Amniotic epithelial cell (primary cell): ENCODE results near the gene IFITM1.
"Not testable (repeated sequence)": the region's sequence is repeated elsewhere in the genome, so short reads cannot be mapped to it uniquely, and the experiment has no call there.

Experiments used
- DNase-seq: peaks from one replicate; pipeline ENCODE4 v3.0.0-alpha.2; 2010; ENCODE audit warnings: low read depth

IFITM1 gene

GRCh38 chr11:313787-314553 is at the start of gene IFITM1:
Gene IFITM1, plus strand, starts transcription at chr11:314040. Its CDS starts 131 bp downstream, at chr11:314171.
- DNase-seq = peak; percentile 82

DNA sequence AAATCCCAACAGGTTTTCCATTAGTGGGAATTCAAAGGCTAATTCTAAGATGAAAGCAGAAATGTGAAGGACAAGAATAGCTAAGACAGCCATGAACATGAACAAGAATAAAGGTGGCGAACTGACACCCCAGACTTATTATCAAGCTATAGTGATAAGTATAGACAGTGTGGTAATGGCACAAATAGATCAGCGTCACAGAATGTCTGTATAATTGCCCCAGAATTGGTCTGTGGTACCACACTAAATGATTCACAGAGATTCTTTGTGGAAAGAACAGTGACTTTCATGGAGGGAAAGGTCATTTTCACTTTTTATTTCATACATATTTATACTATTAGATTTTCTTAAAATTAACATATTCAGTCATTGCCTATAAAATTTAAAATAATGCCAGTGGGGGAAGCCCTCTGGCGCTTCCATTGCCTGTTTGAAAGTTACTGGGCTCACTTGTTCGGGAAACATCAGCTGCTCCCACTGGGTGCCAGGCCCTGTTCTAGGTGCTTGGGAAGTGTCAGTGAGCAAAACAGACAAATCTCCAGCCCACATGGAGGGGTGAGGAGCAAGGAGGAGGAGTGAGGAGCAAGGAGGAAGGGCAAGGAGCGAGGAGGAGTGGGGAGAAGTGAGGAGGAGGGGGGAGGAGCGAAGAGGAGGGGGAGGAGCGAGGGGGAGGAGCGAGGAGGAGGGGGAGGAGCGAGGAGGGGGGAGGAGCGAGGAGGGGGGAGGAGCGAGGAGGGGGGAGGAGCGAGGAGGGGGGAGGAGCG is 47.0 kb upstream of the IFITM1 start:
- DNase-seq = no peak

DNA sequence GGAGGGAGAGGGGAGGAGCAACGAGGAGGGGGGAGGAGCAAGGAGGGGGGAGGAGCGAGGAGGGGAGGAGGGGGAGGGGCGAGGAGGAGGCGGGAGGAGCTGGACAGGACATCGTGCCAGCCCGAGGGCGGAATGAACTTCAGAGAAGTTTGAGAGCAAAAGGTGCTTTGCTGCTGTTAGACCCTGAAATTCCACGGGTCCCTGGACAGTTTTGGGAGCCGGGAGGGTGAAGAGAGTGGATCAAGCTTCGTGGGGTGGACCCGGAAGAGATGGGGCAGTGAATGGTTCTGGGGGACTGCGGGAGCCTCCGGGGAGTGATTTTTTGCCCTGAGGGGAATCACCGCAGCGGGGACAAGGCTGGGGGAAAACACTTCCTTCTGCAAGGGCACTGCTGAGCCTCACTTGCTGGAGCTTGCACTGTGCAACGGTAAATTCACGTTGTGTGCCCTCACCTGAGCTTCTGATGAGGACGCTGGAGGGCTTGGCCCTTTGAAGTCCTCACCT is 46.3 kb upstream of the IFITM1 start:
- no peak for DNase-seq

DNA sequence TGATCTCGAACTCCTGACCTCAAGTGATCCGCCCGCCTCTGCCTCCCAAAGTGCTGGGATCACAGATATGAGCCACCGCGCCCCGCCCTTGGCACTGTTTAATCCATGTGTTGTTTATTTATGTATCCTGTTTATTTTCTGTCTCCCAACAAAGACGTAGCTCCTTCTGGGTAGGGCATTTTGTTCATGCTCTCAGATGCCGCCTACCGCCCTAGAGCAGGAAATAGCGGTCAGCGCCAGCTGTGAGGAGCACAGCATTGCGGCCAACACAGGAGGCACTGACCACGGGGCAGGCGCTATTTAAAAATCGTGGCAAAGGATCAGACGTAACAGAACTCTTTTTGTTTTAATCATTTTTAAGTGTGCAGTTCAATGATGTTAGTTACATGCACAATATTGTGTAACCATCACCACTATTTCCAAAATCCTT is 45.1 kb upstream of the IFITM1 start:
- DNase-seq = not testable (repeated sequence)

DNA sequence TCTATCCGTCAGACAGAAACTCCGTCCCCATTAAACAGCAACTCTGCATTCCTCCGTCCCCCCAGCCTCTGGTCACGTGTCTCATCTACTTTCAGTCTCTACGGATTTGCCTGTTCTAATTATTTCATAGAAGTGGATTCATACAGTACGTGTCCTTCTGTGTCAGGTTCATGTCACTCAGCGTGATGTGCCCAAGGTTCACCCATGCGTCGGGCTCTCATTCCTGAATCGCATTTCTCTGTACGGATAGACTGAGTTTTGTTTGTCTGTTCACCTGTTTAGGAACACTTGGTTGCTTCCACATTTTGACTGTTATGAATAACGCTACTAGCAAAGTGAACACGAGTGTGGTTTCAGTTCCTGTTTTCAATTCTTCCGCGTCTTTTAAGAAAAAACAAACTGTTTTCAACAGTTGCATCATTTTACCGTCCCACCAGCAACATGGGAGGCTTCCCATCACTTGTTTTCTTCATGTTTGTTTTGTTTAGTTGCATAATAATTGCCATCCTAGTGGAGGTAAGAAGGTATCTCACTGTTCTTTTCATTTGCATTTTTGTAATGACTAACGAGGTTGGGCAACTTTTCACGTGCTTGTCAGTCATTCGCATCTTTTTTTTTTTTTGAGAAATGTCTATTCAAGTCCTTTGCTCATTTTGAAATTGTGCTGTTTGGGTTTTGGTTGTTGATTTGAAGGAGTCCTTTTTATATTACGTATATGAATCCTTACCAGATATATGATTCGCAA is 44.5 kb upstream of the IFITM1 start:
- peak; percentile 47 for DNase-seq

GRCh38 chr11:270451-271318 is 43.2 kb upstream of the IFITM1 start:
- no peak for DNase-seq

- DNase-seq = no peak
Measured at GRCh38 chr11:271319-271715, 42.5 kb upstream of the IFITM1 start.

- no peak for DNase-seq
Measured at GRCh38 chr11:272195-272930, 41.5 kb upstream of the IFITM1 start.

DNA sequence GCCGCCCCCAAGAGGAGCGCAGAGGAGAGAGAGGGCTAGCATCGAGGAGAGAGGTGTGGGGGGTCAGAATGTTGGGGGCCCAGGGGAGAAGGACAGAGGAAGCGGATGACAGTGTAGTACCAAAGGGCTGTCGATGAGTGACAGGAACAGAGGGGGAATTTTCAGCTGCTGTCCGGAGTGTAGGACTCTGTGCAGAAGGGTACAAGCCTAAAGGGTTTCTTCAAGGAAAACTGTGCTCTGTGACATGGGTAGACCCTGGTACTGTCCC is 41.0 kb upstream of the IFITM1 start:
- no peak for DNase-seq

- no peak for DNase-seq
Measured at GRCh38 chr11:276219-276618, 37.6 kb upstream of the IFITM1 start.

DNA sequence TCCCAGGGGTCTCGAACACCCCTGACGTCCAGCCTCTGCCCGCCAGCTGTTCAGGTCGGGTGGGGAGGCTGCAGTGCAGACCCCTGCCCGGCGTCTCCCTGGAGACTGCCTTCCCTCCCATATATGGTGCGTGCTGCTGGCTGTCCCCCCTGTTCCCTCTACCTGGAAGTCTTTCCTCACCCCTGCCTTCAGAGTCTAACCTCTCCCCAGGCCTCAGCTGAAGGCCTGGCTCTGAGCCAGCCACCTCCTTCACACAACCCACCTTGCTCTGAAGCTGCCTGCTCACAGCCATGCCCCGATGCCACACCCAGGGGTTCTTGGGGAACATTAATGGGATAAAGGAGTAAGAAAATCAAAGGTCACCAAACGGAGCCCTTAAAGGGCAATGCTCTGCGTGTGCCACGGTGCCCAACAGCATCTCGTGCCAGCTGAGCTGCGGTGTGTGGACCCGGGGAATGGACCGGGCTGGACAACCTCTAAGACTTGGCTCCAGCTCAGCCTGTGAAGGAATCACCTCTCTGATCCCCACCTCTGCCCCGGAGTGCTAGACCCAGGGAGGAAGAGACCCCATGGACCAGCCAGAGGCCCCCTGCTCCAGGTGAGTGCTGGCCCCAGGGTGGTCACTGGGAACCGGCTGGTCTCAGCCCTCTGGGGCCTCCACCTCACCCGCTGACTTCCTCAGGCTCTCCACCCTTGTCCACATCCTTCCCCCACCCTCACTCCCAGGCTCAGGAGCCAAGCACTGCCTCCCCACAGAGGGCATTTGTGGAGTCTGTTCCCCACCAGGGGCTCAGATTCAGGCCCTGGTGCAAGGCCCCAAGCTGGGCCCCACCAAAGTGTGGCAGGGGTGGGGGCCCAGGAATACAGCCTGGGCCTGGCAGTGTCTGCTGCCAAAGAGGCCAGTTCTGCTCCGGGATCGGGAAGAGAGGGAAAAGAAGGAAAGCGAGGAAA is 35.6 kb upstream of the IFITM1 start, which contains the start of gene NLRP6:
Gene NLRP6 (plus strand): TSS at position 407 of the 951 bp plus-strand sequence. CDS start 163 bp downstream, at position 570.
- DNase-seq = no peak

DNA sequence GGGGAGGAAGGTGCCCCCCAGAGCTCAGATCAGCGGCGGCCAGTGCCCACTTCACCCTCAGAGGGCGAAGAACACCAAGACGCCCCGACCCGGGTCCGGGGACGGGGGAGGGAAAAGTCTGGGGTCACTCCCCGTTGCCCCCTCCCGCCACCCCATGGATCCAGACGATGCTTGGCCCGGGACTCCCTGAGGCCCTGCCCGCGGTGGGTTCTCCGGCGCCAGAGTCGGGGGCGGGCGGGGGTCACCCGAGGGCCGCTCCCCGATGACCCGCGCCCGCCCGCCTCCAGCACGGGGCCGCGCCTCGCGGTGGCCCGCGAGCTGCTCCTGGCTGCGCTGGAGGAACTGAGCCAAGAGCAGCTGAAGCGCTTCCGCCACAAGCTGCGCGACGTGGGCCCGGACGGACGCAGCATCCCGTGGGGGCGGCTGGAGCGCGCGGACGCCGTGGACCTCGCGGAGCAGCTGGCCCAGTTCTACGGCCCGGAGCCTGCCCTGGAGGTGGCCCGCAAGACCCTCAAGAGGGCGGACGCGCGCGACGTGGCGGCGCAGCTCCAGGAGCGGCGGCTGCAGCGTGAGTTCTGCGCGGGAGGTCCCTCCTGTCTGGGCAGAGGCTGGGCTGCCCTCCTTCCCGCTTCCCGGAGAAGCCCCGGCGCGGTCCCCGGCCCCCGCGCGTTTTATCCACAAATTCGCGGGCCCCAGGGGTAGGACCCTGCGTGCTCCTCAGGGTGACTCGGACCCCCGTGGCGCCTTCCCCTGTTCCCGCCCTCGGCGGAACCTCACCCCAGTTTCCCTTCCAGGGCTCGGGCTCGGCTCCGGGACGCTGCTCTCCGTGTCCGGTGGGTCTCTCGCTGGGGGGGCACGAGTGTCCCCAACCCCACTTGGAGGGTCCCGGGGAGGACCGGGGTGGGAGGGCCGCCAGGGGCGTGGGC is 34.5 kb upstream of the IFITM1 start:
- DNase-seq = no peak

DNA sequence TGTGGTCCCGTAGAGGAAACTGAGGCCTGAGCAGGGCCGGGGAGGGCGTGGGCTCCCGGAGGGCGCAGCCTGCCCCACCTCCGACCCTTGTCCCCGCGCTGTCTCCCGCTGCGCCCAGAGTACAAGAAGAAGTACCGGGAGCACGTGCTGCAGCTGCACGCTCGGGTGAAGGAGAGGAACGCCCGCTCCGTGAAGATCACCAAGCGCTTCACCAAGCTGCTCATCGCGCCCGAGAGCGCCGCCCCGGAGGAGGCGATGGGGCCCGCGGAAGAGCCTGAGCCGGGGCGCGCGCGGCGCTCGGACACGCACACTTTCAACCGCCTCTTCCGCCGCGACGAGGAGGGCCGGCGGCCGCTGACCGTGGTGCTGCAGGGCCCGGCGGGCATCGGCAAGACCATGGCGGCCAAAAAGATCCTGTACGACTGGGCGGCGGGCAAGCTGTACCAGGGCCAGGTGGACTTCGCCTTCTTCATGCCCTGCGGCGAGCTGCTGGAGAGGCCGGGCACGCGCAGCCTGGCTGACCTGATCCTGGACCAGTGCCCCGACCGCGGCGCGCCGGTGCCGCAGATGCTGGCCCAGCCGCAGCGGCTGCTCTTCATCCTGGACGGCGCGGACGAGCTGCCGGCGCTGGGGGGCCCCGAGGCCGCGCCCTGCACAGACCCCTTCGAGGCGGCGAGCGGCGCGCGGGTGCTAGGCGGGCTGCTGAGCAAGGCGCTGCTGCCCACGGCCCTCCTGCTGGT is 33.7 kb upstream of the IFITM1 start:
- DNase-seq = peak; percentile 21

DNA sequence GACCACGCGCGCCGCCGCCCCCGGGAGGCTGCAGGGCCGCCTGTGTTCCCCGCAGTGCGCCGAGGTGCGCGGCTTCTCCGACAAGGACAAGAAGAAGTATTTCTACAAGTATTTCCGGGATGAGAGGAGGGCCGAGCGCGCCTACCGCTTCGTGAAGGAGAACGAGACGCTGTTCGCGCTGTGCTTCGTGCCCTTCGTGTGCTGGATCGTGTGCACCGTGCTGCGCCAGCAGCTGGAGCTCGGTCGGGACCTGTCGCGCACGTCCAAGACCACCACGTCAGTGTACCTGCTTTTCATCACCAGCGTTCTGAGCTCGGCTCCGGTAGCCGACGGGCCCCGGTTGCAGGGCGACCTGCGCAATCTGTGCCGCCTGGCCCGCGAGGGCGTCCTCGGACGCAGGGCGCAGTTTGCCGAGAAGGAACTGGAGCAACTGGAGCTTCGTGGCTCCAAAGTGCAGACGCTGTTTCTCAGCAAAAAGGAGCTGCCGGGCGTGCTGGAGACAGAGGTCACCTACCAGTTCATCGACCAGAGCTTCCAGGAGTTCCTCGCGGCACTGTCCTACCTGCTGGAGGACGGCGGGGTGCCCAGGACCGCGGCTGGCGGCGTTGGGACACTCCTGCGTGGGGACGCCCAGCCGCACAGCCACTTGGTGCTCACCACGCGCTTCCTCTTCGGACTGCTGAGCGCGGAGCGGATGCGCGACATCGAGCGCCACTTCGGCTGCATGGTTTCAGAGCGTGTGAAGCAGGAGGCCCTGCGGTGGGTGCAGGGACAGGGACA is 32.9 kb upstream of the IFITM1 start:
- no peak for DNase-seq

DNA sequence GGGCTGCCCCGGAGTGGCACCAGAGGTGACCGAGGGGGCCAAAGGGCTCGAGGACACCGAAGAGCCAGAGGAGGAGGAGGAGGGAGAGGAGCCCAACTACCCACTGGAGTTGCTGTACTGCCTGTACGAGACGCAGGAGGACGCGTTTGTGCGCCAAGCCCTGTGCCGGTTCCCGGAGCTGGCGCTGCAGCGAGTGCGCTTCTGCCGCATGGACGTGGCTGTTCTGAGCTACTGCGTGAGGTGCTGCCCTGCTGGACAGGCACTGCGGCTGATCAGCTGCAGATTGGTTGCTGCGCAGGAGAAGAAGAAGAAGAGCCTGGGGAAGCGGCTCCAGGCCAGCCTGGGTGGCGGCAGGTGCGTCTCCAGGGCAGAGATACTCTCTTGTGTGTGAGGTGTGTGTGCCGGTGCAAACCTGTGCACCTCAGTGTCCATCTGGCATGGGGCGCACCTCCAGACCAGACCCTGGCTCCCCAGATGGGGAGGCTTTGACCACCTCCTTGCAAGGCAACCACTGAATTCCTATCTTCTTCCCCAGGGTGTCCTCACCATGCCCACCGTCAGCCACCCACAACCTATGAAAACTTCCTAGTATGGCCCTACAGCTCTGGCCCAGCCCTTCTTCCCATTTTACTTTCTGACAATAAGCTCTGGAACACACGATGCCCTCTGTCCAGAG is 32.2 kb upstream of the IFITM1 start:
- DNase-seq = no peak

GRCh38 chr11:282171-282570 is 31.7 kb upstream of the IFITM1 start:
- DNase-seq = no peak
